OCI-LY7 (cell line): Measurements from ENCODE around the gene CDC6.

Experiments used
- EZH2phosphoT487 ChIP-seq: fragments of 200-600 bp; sonication (generic); IDR thresholded peaks from 2 replicates; pipeline ENCODE4 v1.6.1; 2018; ENCODE audit warnings: low read depth, borderline replicate concordance, mild to moderate bottlenecking, mixed run types, antibody characterized with exemption, low read length, moderate library complexity, mixed read lengths
- TF ChIP-seq, protein P1 (sequence below): fragments of 200-600 bp; sonication (generic); conservative IDR thresholded peaks from 2 replicates; pipeline ENCODE4 v1.5.1; 2014; ENCODE audit warnings: mild to moderate bottlenecking, antibody characterized with exemption, low read length, moderate library complexity, mixed read lengths

DNA sequence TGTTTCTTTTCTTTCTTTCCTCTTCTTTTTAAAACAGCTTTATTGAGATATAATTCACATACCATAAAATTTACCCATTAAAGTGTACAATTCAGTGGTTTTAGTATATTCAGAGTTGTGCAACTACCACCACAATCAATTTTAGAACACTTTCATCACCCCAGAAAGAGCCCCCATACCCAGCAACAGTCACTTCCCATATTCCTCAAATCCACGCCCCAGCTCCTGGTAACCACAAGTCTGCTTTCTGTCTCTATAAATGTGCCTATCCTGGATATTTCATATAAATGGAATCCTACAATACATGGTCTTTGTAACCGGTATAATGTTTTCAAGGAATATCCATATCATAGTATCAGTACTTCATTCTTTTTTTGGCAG lies 40.7 kb downstream of the CDC6 start:
- TF ChIP-seq, protein P1, sequence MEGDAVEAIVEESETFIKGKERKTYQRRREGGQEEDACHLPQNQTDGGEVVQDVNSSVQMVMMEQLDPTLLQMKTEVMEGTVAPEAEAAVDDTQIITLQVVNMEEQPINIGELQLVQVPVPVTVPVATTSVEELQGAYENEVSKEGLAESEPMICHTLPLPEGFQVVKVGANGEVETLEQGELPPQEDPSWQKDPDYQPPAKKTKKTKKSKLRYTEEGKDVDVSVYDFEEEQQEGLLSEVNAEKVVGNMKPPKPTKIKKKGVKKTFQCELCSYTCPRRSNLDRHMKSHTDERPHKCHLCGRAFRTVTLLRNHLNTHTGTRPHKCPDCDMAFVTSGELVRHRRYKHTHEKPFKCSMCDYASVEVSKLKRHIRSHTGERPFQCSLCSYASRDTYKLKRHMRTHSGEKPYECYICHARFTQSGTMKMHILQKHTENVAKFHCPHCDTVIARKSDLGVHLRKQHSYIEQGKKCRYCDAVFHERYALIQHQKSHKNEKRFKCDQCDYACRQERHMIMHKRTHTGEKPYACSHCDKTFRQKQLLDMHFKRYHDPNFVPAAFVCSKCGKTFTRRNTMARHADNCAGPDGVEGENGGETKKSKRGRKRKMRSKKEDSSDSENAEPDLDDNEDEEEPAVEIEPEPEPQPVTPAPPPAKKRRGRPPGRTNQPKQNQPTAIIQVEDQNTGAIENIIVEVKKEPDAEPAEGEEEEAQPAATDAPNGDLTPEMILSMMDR = no peak
- TF ChIP-seq EZH2phosphoT487 = no peak
